Endothelial cell (in vitro differentiated cells): ENCODE data around the gene TSSK6. TPM values are rescaled to one million over a fixed set of nuclear protein-coding genes. Genes with fewer than 3 reads are reported as not detected.

Experiments used
- DNase-seq: peaks from one replicate; pipeline ENCODE4 v3.0.0; 2021; ENCODE audit warnings: low spot score
- H3K27ac Mint-ChIP-seq: one replicate; pipeline ENCODE4 v1.8.0; 2021; ENCODE audit warnings: mixed read lengths, inconsistent platforms; ENCODE audit not compliant: unreplicated experiment
- H3K27me3 Mint-ChIP-seq: one replicate; pipeline ENCODE4 v1.8.0; 2021; ENCODE audit warnings: mild to moderate bottlenecking, moderate library complexity, mixed read lengths, inconsistent platforms; ENCODE audit not compliant: unreplicated experiment
- H3K36me3 Mint-ChIP-seq: one replicate; pipeline ENCODE4 v1.8.0; 2021; ENCODE audit warnings: mild to moderate bottlenecking, low read depth, mixed read lengths, inconsistent platforms; ENCODE audit not compliant: unreplicated experiment
- H3K4me1 Mint-ChIP-seq: one replicate; pipeline ENCODE4 v1.8.0; 2021; ENCODE audit warnings: mild to moderate bottlenecking, mixed read lengths, inconsistent platforms; ENCODE audit not compliant: unreplicated experiment
- H3K4me3 Mint-ChIP-seq: one replicate; pipeline ENCODE4 v1.8.0; 2021; ENCODE audit warnings: mild to moderate bottlenecking, mixed read lengths, inconsistent platforms; ENCODE audit not compliant: unreplicated experiment
- H3K9me3 Mint-ChIP-seq: one replicate; pipeline ENCODE4 v1.8.0; 2021; ENCODE audit warnings: mixed read lengths, inconsistent platforms; ENCODE audit not compliant: unreplicated experiment
- total RNA-seq: library from RNA; stranded (reverse); fragmentation: NEBNext Ultra II Directional; extraction: Animal tissue kit (Norgen Biotek cat#: 25700); gene quantifications from one replicate; pipeline ENCODE4 v1.2.1, GENCODE V29; 2021; ENCODE audit not compliant: unreplicated experiment
- TF ChIP-seq, protein P1 (sequence below): fragments of 200-600 bp; sonication (generic); IDR thresholded peaks from one replicate; pipeline ENCODE4 v1.5.0; 2021; ENCODE audit warnings: antibody characterized with exemption; ENCODE audit not compliant: unreplicated experiment

Gene TSSK6
- total RNA-seq, 1 donor from 2014 or later = 2.7 TPM

DNA sequence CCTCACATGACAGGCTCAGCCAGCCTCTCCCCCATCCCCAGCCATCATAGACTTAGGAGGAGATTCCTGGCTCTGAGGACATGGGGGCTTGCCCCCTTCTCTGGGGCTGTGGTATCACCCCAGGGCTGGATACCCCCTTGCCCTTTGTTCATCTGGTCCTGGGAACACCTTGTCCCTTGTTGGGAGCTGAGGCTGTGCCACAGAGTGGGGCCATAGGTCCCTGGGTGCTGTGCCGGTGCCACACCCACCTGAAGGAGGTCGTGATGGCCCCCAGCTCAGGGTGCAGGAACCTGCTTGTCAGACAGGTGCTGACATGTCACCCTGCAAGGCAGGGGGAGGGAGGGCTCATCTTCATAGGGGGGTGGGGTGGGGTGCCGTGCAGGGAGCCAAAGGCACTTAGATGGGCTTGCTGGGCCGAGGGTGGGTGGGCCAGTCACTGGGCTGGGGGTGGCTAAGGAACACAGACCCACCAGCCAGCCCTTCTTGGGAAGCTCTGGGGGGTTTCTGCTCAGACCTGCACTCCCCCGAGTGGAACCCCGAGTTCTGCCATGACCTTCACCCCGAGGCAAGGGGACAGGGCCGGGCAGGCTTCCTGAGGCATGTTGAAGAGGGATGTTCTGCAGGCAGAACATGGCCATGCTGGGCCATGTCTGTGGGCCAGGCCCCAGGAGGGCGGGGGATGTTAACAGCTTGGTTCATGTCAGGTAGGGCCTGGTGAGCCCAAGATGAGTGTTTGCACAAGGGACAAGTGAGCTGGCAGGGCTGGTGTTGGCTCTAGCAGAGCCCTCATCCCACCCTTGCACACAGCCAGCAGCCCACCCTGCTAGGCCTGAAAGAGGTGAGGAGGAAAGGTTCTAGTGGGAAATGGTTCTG, 28.0 kb downstream of the TSSK6 start:
- TF ChIP-seq, protein P1, sequence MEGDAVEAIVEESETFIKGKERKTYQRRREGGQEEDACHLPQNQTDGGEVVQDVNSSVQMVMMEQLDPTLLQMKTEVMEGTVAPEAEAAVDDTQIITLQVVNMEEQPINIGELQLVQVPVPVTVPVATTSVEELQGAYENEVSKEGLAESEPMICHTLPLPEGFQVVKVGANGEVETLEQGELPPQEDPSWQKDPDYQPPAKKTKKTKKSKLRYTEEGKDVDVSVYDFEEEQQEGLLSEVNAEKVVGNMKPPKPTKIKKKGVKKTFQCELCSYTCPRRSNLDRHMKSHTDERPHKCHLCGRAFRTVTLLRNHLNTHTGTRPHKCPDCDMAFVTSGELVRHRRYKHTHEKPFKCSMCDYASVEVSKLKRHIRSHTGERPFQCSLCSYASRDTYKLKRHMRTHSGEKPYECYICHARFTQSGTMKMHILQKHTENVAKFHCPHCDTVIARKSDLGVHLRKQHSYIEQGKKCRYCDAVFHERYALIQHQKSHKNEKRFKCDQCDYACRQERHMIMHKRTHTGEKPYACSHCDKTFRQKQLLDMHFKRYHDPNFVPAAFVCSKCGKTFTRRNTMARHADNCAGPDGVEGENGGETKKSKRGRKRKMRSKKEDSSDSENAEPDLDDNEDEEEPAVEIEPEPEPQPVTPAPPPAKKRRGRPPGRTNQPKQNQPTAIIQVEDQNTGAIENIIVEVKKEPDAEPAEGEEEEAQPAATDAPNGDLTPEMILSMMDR = no peak
- Mint-ChIP-seq H3K27me3 (peaks cover 14% of the 10 kb centered on the region), H3K4me3 (no peak overlapping the region), H3K9me3 (no peaks in the 10 kb centered on the region), H3K4me1 (peaks cover 23% of the 10 kb centered on the region), H3K27ac (peak overlapping the region; percentile 63), H3K36me3 (peaks cover 6% of the 10 kb centered on the region)
- DNase-seq = no peak

DNA sequence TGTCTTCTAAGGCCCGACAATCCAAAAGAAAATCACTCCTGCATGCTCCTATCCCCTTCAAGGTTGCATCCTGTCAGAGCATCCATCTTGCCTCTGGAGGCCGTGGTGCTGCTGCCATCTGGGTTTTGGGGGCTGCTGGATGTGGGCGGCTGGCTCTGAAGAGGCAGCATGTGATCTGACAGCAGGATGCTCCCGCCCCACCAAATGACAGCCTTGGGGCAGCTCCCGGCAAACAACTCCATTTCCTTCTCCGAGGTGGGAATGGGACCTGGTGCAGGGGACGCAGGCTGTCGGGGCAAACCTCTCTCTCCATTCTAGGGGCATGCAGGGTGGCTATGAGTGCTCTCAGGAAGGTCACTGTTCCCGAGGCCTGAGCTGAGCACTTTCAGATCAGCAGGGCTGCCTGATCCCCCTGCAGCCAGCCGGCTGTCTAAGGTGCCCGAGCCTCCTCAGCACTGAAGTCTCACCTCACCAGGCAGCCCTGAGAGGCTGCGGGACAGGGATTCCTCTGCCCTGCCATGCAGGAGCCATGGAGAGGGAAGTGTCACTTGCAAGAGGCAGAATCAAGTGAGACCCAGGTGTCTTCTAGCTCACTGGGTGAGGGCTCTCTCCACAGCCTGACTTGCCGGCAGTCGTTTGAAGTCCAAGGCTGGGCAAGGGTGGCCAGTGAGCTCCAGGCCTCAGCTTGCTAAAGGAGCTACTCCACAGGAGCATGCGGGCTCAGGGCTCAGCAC, 28.8 kb downstream of the TSSK6 start:
- H3K4me3 Mint-ChIP-seq = no peak overlapping the region
- no peak overlapping the region for H3K27ac Mint-ChIP-seq

DNA sequence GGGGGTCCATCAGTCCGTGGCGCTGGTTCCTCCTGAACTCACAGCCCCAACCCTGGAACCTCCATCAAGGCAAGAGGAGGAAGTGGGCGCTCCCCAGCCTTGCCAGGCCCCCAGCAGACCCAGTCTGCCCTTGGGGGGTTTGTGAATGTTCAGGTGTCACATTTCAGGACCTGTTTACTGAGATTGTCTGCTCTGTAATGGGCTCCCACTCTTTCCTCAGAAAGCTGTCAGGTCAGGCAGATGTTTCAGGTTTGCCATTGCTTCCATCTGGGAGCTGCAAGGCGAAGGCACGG, 29.4 kb downstream of the TSSK6 start:
- Mint-ChIP-seq H3K4me1 (peaks cover 23% of the 10 kb centered on the region), H3K9me3 (no peaks in the 10 kb centered on the region), H3K36me3 (peaks cover 6% of the 10 kb centered on the region), H3K27me3 (peaks cover 9% of the 10 kb centered on the region), H3K4me3 (no peak overlapping the region), H3K27ac (no peak overlapping the region)
- TF ChIP-seq, protein P1 = no peak
- DNase-seq = no peak

More for the DNA sequence above, 28.8 kb downstream of the TSSK6 start:
- DNase-seq = no peak
- TF ChIP-seq, protein P1 = no peak
- peaks cover 6% of the 10 kb centered on the region for H3K36me3 Mint-ChIP-seq
- no peaks in the 10 kb centered on the region for H3K9me3 Mint-ChIP-seq
- H3K27me3 Mint-ChIP-seq = peaks cover 14% of the 10 kb centered on the region
- peaks cover 23% of the 10 kb centered on the region for H3K4me1 Mint-ChIP-seq

DNA sequence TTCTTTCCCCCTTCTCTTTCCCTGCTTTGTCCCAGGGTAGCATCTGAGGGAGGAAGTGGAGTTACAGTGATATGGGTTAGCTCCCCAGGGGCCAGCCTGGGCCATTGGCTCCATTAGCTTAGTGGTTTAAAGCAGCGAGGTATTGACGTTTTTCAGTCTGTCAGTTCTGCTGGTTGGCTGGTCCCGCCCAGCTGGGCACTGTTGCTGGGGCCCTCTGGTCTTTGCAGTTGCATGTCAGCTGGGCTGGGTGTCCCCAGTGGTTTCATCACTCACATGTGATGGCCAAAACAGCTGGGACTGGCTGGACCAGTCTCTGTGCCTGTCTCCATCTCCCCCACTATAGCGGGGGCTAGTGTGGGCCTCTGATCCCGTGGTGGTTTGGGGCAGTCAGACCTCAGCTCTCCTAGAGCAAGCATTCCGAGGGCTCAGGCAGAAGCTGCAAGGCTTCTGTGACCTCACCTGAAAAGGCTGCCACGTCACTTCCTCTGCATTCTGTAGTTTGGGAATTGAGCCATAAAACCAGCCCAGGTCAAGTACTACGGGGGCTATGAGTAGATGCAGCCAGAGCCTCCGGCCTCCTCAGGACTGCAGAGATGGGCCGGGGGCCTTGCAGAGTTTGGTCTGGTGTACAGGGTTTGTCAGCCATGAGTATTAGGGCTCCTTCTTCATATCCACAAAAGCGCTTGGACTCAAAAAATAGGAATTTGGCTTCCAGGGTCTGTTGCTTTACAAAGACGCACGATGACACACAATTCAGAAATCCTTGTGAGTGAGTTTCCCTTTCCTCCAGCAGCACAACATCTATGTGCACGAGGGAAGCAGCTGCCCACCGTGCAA, 30.0 kb downstream of the TSSK6 start:
- peaks cover 5% of the 10 kb centered on the region for H3K27me3 Mint-ChIP-seq
- peak overlapping the region; percentile 67 for H3K27ac Mint-ChIP-seq
- peaks cover 6% of the 10 kb centered on the region for H3K36me3 Mint-ChIP-seq
- no peak overlapping the region for H3K4me3 Mint-ChIP-seq
- H3K9me3 Mint-ChIP-seq = no peaks in the 10 kb centered on the region
- H3K4me1 Mint-ChIP-seq = peaks cover 23% of the 10 kb centered on the region
- no peak for DNase-seq
- TF ChIP-seq, protein P1 = no peak
